ENCODE data around the gene BABAM2. TPM values are rescaled to one million over a fixed set of nuclear protein-coding genes. Genes with fewer than 3 reads are reported as not detected.

BABAM2 gene
- total and polyA plus RNA-seq, 9 of the 15 experiments (the other 6 are each of a cell fraction or from before 2014, with no cell fraction given), result 10.9 to 37.4 (median 25.6) TPM

DNA sequence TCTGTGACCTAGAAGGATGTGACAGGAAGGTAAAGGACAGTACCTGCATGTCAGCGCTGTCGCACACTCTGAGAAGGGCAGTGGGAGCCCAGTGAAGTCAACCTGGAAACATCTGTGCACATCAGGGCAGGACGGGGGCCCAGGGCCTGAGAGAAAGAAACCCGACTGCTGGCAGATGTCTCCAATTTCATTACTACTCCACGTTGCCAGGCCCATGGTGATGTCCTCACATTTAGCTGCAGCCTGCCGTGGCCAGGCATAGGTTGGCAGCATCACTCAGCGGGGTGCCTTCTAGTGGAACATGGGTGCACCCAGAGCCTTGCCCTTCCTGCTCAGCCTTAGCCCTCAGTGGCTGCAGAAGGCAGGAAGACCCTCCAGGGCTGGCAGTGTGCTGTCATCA, 429.8 kb downstream of the BABAM2 start:
- H3K27me3 ChIP-seq (ENCODE audit: control insufficient read depth in 2 of 2, insufficient read depth in 2 of 2, low read length in 2 of 2), result no peaks in the 10 kb centered on the region
- no peaks in the 10 kb centered on the region for H3K9me1 ChIP-seq (ENCODE audit: control insufficient read depth, insufficient read depth, low read length)
- BruUV-seq (replicated peaks), result no TSS peak
- ChIA-PET POLR2A (interaction anchor here (0.7 kb wide), 1 partner anchor 129 kb away, joined by 3 read pairs; no protein-coding TSS in a partner anchor), CTCF (ENCODE audit: low intra/inter-chr PET ratio) (no interaction called here)
- H3K4me1 ChIP-seq (replicated peaks in 1 of 2; ENCODE audit: control insufficient read depth in 2 of 2, insufficient read depth in 2 of 2, low read length in 2 of 2), result peaks cover 6% of the 10 kb centered on the region in 2 experiments; a peak in 2 of 5 replicates
- H3K9me3 ChIP-seq (replicated peaks; ENCODE audit: control insufficient read depth, insufficient read depth, low read depth, low read length), result no peaks in the 10 kb centered on the region
- H3K27ac ChIP-seq (ENCODE audit: extremely low read depth, low read depth, low read length), result no peak overlapping the region
- H3K4me3 ChIP-seq, result no peak overlapping the region
- 60% methylated on average over 7 of the region's 7 CpGs for WGBS (ENCODE audit: insufficient coverage, low coverage, missing lambda C conversion rate)
- no peaks in the 10 kb centered on the region for H3K79me2 ChIP-seq (ENCODE audit: control insufficient read depth, insufficient read depth, low read length)
- in situ Hi-C loops (cut with MboI), result no loop called here
- DNase-seq (ENCODE audit: extremely low read depth in 1 of 4, low spot score in 3 of 4), result no peak
- H3K9ac ChIP-seq (ENCODE audit: insufficient read depth in 1 of 2, low read depth in 2 of 2, low read length in 2 of 2), result no peak overlapping the region
- no peak for FAIRE-seq
- no peaks in the 10 kb centered on the region for H4K20me1 ChIP-seq (replicated peaks; ENCODE audit: control insufficient read depth, insufficient read depth, low read length)
- no peak overlapping the region for H3K4me2 ChIP-seq (ENCODE audit: insufficient read depth, low read length)
- intact Hi-C loops (cut with micrococcal nuclease), result no loop called here
- H2AFZ ChIP-seq (ENCODE audit: low read depth, low read length), result no peak overlapping the region
- ATAC-seq, result no peak
- TF ChIP-seq NELFE (IDR thresholded peaks at IDR 0.05; ENCODE audit: insufficient read depth, insufficient read length) (no peak), TCF7 (IDR thresholded peaks at IDR 0.05; ENCODE audit: borderline replicate concordance) (no peak), EP300 (IDR thresholded peaks at IDR 0.05; ENCODE audit: low read length) (no peak), ZNF408 (CRISPR knock-in tag; IDR thresholded peaks at IDR 0.05; ENCODE audit: low read depth) (no peak), SRSF3 (IDR thresholded peaks at IDR 0.05; ENCODE audit: insufficient read depth, low read length) (no peak), CBX2 (IDR thresholded peaks at IDR 0.05; ENCODE audit: insufficient read depth, low read length, poor library complexity, severe bottlenecking) (no peak), ZNF551 (CRISPR knock-in tag; IDR thresholded peaks at IDR 0.05) (no peak), ETV6 (IDR thresholded peaks at IDR 0.05; ENCODE audit: borderline replicate concordance in 1 of 2, low read depth in 2 of 2, low read length in 1 of 2) (no peak), ETV6 (CRISPR knock-in tag; IDR thresholded peaks at IDR 0.05; ENCODE audit: borderline replicate concordance) (no peak), WHSC1 (IDR thresholded peaks at IDR 0.05; ENCODE audit: low read length) (no peak)
- no peaks in the 10 kb centered on the region for H3K36me3 ChIP-seq (ENCODE audit: control insufficient read depth, insufficient read depth, low read length)
